Lower lobe of right lung (tissue), 2 donors: Measurements from ENCODE around the gene FRZB. TPM values are rescaled to one million over a fixed set of nuclear protein-coding genes. Genes with fewer than 3 reads are reported as not detected.

ENCODE experiments used
- ATAC-seq, 2 donors: fragments of 200-7000 bp; cut with Tn5 transposase; one replicate each; pipeline ENCODE4 v1.9.1; 2020 to 2022; ENCODE audit warnings: mild to moderate bottlenecking in 2 of 2, moderate library complexity in 2 of 2
- DNase-seq: peaks from one replicate; pipeline ENCODE4 v3.0.0-alpha.2; 2020
- H3K27ac ChIP-seq: fragments of 200-600 bp; one replicate; pipeline ENCODE4 v1.8.0; 2022
- H3K27me3 ChIP-seq: fragments of 200-600 bp; one replicate; pipeline ENCODE4 v1.8.0; 2022; ENCODE audit warnings: low read depth
- H3K36me3 ChIP-seq: fragments of 200-600 bp; one replicate; pipeline ENCODE4 v1.8.0; 2022; ENCODE audit warnings: mild to moderate bottlenecking
- H3K4me1 ChIP-seq: fragments of 200-600 bp; one replicate; pipeline ENCODE4 v1.8.0; 2022
- H3K4me3 ChIP-seq: fragments of 200-600 bp; one replicate; pipeline ENCODE4 v1.8.0; 2022; ENCODE audit warnings: mild to moderate bottlenecking
- H3K9me3 ChIP-seq: fragments of 200-600 bp; one replicate; pipeline ENCODE4 v1.8.0; 2022
- intact Hi-C: fragments of 100-400 bp; cut with DNase I; formaldehyde crosslinking; loops from one replicate; pipeline ENCODE4 v1.11.0; 2022
- total RNA-seq: library from RNA; stranded (reverse); fragmentation: NEBNext Ultra II Directional; extraction: Animal tissue kit (Norgen Biotek cat#: 25700); gene quantifications from one replicate; pipeline ENCODE4 v1.2.1, GENCODE V29; 2021
- TF ChIP-seq, protein P1 (sequence below): fragments of 200-600 bp; IDR thresholded peaks from one replicate; pipeline ENCODE4 v1.8.0; 2022; ENCODE audit warnings: antibody characterized with exemption, mild to moderate bottlenecking
- donor health status: DM: no; HTN: yes; CAD: no; lungs with severe emphysema.

The FRZB gene
- total RNA-seq, 1 donor from 2014 or later: 2.9 TPM

DNA sequence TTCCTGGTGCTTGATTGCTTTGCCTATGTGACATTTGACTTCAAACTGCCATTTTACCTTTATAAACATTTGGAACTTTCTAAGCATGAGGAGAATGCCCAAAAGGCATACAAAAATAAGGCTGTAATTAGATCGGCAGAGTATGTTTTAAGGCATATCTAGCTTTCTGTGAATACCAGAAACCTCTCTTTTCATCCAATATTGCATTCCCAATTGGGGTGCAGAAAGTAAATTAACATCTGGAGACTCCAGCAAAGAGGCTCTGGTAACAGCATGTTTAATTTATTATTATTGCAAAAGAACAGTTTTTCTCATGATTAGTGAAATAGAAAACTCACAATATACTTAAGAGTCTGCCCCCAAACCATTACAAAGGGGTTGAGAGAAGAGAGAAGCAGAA, 32.1 kb downstream of the FRZB start:
- H3K27ac ChIP-seq: no peak overlapping the region
- H3K27me3 ChIP-seq: no peaks in the 10 kb centered on the region
- DNase-seq (no peak), ATAC-seq (no peak)
- TF ChIP-seq, protein P1, sequence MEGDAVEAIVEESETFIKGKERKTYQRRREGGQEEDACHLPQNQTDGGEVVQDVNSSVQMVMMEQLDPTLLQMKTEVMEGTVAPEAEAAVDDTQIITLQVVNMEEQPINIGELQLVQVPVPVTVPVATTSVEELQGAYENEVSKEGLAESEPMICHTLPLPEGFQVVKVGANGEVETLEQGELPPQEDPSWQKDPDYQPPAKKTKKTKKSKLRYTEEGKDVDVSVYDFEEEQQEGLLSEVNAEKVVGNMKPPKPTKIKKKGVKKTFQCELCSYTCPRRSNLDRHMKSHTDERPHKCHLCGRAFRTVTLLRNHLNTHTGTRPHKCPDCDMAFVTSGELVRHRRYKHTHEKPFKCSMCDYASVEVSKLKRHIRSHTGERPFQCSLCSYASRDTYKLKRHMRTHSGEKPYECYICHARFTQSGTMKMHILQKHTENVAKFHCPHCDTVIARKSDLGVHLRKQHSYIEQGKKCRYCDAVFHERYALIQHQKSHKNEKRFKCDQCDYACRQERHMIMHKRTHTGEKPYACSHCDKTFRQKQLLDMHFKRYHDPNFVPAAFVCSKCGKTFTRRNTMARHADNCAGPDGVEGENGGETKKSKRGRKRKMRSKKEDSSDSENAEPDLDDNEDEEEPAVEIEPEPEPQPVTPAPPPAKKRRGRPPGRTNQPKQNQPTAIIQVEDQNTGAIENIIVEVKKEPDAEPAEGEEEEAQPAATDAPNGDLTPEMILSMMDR: no peak
- intact Hi-C loops: no loop called here
- H3K4me1 ChIP-seq: no peaks in the 10 kb centered on the region
- H3K4me3 ChIP-seq: no peak overlapping the region
- no peaks in the 10 kb centered on the region for H3K9me3 ChIP-seq
- no peaks in the 10 kb centered on the region for H3K36me3 ChIP-seq

DNA sequence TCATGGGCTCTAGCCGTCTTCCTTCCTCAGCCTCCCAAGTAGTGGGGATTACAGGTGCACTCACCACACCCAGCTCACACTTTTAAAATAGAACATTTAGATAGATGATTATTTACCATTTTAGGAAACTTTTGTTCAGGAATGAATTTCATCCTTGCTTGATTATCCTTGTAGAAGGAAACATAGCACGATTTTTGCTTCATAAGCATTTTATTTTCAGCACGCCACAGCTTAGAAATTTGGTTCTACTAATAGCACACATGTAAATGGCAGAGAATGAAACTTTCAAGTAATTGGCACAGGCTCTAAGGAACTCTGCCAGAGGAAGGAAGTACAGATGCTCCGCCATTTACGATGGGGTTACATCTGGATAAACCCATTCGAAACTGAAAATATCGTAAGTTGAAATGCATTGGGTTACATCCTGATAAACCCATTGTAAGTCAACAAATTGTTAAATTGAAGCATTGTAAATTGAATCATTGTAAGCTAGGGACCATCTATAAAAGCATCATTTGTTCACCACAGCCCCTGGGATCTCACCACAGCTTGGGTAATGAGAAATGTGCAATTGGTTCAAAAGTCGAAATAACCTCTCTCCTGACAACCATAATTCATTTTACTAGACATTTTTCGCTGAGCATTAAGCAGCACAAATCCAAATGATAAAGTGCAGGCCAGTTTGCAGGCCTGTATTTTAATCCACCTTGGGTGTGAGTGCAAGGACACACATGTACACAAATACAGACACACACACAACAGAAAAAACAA, 33.2 kb downstream of the FRZB start:
- Histone ChIP-seq H3K27ac (no peak overlapping the region), H3K4me1 (no peaks in the 10 kb centered on the region), H3K4me3 (no peak overlapping the region), H3K36me3 (no peaks in the 10 kb centered on the region), H3K27me3 (no peaks in the 10 kb centered on the region), H3K9me3 (no peaks in the 10 kb centered on the region)
- TF ChIP-seq, protein P1: no peak
- DNase-seq: no peak
- intact Hi-C loops: no loop called here
- ATAC-seq: no peak

DNA sequence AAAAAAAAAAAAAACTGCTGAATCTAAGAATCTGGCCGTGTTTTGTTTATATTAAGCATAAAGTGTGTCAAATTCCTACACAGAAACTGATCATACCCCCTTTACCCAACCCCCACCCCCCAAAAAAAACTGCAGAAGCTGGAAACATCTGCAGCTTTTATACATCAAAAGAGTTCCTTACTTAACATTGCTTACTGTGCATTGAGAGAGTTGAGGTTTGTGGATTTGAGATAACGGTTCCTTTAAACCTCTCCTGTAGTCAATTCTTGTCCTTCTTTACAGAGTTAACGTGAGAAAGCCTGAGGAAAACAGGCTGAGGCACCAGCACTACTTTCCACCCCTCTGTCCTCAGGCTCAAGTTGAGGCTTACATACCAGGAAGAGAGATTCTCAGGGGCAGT, 34.5 kb downstream of the FRZB start:
- ATAC-seq (no peak), DNase-seq (no peak)
- H3K27me3 ChIP-seq: no peaks in the 10 kb centered on the region
- no peak overlapping the region for H3K27ac ChIP-seq
- TF ChIP-seq, protein P1: no peak
- no peaks in the 10 kb centered on the region for H3K36me3 ChIP-seq
- intact Hi-C loops: no loop called here
- no peak overlapping the region for H3K4me3 ChIP-seq
- H3K9me3 ChIP-seq: no peaks in the 10 kb centered on the region
- no peaks in the 10 kb centered on the region for H3K4me1 ChIP-seq

DNA sequence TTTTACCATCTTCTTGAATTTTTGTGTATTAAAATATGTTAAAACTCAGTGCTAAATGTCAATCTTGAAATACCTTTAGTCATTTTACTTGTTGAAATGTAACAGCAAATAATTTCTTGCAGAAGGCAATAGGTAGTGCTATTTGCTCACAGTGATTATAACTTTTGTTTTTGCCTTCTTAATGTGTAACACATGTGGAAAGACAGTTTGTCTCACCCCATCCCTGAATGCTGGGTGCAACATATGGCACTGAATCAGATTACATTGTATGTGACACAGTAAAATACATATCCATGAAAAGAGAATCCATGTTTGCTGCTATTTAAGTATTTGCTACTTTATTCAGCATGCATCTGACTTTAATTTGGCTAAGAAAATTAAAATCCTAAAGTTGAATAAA, 35.3 kb downstream of the FRZB start:
- H3K9me3 ChIP-seq: no peaks in the 10 kb centered on the region
- ATAC-seq: no peak
- no peaks in the 10 kb centered on the region for H3K27me3 ChIP-seq
- H3K4me3 ChIP-seq: no peak overlapping the region
- no peak for DNase-seq
- no peaks in the 10 kb centered on the region for H3K4me1 ChIP-seq
- H3K36me3 ChIP-seq: no peaks in the 10 kb centered on the region
- intact Hi-C loops: no loop called here
- H3K27ac ChIP-seq: no peak overlapping the region
- TF ChIP-seq, protein P1: no peak

DNA sequence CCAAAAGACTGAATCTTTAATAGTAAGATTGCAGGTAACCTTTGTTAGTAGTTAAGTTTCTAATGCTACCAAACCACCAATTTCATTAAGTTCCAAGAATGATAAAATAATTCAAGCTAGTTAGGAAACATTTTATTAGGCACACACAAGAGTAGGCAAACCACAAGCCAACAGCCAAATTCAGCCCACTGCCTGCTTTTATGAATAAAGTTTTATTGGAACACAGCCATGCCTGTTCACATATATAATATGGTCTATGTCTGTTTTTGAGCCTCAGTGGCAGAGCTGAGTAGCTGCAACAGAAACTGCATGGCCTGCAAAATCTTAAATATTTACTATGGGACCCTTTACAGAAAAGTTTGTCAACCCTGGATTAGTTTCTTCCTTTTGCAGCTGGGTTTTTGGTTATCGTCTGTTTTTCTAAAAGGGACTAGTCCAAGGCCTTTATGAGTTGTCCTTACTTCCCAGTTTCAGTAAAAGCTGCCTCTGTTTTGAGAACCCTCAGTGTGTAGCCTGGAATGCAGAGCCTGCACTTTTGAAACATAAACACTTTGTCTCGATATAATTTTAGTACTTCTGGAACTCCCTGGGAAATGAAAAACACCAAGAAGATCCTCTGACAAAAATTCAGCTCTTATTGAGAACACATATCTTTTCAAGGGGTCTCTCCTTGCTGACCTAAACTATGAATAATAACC, 39.1 kb downstream of the FRZB start:
- Histone ChIP-seq H3K27ac (no peak overlapping the region), H3K4me1 (no peaks in the 10 kb centered on the region), H3K36me3 (no peaks in the 10 kb centered on the region), H3K9me3 (no peaks in the 10 kb centered on the region), H3K27me3 (no peaks in the 10 kb centered on the region), H3K4me3 (no peak overlapping the region)
- no peak for ATAC-seq
- no peak for DNase-seq
- intact Hi-C loops: no loop called here
- TF ChIP-seq, protein P1: no peak
